RPMI7951 (cell line): ENCODE results near the gene RNF135. TPM values are rescaled to one million over a fixed set of nuclear protein-coding genes. Genes with fewer than 3 reads are reported as not detected.
"Not testable (repeated sequence)": the region's sequence is repeated elsewhere in the genome, so short reads cannot be mapped to it uniquely, and the experiment has no call there.

Source experiments
- DNase-seq: peaks from one replicate; pipeline ENCODE4 v3.0.0-alpha.2; 2012; ENCODE audit warnings: low read depth
- total RNA-seq: library from RNA; depleted of rRNA; stranded (reverse); fragments of >200 nt; shearing (Covaris generic); gene quantifications from 2 replicates; pipeline ENCODE4 v1.2.3, GENCODE V29; 2014; rRNA removed

The RNF135 gene
- total RNA-seq, result 8.4 and 10.4 TPM in 2 replicates

GRCh38 chr17:30970831-30971567, at the start of gene RNF135:
Gene RNF135, plus strand, starts transcription at chr17:30971039. Its CDS starts 35 bp downstream, at chr17:30971074.
- DNase-seq, result peak; percentile 89

DNA sequence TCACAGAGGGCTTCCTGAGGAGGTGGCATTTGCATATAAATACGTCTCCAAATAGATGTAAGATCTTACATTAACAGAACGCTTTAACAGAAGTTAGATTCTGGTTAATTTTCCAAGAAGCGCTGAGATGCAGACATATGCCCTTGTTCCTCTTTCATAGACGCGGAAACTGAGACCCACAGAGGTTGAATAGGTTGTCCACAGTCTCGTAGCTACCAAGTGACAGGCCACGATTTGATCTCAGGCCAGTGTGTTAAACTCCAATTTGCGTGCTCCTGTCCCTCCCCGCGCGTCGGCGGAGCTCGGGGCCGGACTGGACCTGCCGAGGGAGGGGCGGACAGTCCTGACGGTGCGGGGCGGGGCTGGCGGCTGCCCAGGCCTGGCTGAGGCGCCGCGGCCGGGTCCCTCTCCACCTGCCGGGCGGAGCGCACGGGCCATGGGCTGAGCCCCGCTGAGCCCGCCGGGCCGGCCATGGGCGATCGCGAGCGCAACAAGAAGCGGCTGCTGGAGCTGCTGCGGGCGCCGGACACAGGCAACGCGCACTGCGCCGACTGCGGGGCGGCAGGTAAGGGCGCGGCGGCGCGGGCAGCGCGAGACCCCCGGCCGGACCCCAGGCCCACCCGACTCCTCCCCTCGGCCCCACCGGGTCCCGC, 49.2 kb upstream of the RNF135 start, which contains the start of gene ADAP2:
Gene ADAP2 (plus strand): TSS at position 402 of the 653 bp plus-strand sequence. CDS start 70 bp downstream, at position 472.
- no peak for DNase-seq

DNA sequence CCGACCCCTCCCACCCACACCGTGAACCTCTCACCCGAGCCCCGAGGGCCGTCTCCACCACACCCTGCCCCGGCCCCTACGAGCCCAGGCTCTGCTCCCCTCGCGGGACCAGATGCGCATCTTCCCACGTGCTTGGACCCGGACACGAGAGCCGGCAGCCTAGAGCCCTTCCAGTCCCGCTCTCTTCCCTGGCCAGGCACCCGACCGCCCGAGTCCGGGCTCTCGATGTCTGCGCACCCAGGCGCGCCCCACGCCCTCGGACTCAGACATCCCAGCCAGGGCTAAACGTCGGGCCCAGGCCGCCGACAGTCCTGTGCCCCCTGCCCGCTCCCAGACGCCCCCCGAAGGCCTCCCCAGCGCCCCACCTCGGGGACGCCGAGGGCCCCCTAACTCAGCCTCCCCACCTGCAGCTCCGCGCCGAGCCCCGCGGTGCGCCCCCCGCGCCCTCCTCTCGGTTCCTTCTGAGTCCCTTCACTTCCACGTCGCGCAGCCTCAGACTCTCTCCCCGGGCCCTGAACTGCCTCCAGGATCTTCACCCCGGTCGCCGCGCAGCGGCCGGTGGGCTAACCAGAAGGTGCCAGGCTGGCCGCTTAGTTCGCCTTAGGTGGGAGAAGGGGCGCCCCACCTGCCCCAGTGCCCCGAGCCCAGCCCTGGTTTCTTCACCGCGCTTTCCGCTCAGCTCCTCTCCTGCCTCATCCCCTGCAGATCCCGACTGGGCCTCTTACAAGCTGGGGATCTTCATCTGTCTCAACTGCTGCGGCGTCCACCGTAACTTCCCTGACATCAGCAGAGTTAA, 48.4 kb upstream of the RNF135 start:
- no peak for DNase-seq

GRCh38 chr17:30924341-30924740, 46.5 kb upstream of the RNF135 start:
- no peak for DNase-seq

- DNase-seq, result no peak
Observed at GRCh38 chr17:30926516-30926915, 44.3 kb upstream of the RNF135 start.

- no peak for DNase-seq
Observed at GRCh38 chr17:30927756-30928155, 43.1 kb upstream of the RNF135 start.

- DNase-seq, result no peak
Observed at GRCh38 chr17:30928584-30928983, 42.3 kb upstream of the RNF135 start.

- DNase-seq, result no peak
Observed at GRCh38 chr17:30929081-30929633, 41.7 kb upstream of the RNF135 start.

- DNase-seq, result not testable (repeated sequence)
Observed at GRCh38 chr17:30929861-30930260, 41.0 kb upstream of the RNF135 start.

DNA sequence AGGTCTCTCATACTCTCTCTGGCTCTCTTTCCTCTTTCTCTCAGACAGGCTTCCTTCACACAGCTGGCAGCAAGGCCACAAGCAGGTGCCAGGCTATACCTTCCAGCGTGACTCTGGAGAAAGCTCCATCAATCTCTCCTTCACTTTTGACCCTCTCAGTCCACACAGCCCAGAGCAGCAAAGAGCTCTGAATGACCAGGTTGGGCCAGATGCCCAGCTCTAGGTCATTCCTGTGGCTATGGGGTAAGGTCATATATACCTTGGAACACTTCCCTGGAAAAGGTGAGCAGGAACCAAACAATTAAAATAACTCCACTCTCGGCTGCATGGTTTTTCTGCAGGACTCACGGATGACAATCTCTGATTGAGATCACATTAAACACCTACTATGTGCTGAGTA, 40.3 kb upstream of the RNF135 start:
- no peak for DNase-seq

DNA sequence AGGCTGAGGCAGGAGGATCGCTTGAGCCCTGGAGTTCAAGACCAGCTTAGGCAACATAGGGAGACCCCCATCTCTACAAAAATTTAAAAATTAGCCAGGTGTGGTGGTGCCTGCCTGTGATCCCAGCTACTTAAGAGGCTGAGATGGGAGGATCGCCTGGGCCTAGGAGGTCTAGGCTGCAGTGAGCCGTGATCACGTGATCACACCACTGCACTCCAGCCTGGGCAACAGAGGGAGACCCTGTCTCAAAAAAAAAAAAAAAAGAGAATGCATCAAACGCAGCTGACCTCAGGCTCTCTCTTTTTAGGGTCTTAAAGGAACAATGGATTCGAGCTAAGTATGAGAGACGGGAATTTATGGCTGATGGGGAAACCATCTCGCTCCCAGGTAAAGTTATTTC, 39.3 kb upstream of the RNF135 start:
- not testable (repeated sequence) for DNase-seq

- no peak for DNase-seq
Observed at GRCh38 chr17:30933966-30934365, 36.9 kb upstream of the RNF135 start.

- DNase-seq, result no peak
Observed at GRCh38 chr17:30939051-30939689, 31.7 kb upstream of the RNF135 start.

- DNase-seq, result peak; percentile 19
Observed at GRCh38 chr17:30942308-30943079, 28.3 kb upstream of the RNF135 start.

GRCh38 chr17:30947796-30948195, 23.0 kb upstream of the RNF135 start:
- DNase-seq, result no peak

DNA sequence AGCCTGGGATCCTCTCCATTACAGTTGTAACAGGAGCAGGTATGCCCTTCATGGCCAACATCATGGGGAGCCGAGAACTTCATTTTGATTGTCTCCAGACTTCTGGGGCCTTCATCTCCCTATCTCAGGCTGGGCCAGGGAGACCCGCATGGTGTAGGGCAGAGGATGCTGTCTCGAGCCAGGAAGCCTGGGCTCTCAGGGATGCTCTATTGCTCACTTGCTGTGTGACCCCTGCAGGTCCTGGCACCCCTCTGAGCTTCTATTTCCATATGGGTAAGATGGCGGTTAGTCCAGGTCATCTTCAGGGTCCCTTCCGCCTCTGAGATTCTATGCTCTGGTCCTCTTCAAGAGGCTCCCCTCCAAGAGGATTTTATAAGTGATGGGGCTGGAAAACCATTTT, 20.6 kb upstream of the RNF135 start:
- DNase-seq, result no peak

DNA sequence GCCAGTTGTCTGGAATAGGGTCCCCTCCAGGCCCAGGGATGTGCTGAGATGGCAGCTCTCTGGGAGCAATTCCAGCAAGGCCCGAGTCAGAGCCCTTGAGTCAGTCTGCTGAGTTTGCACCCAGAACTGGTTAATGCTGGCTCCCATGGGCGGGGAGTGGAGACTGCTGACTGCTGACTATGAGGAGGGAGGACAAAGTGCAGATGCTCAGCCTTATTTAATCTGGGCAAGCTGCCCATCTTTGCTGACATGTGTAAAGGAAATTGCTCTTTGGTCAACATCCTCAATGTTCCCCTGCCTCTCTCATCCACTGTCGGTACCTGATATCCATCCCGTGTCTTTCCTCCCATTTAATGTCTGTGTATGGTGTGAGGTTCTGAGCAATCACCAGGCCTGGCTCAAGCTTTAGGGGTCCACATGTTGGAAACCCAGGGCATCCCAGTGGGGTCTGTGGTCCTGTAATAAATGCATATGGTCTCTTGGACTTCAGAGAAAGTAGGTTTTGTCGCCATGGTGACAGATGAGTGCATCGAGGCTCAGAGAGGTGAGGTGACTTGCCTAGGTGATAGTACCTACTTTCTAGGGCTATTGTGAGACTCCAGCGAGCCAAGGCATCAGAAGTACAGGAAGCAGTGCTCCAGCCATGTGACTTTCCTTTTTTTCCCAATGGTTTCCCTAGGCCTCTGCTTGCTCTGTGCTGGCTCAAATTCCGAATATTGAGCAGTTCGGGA, 20.0 kb upstream of the RNF135 start:
- DNase-seq, result peak; percentile 61

- no peak for DNase-seq
Observed at GRCh38 chr17:30952638-30953393, 18.0 kb upstream of the RNF135 start.
